Parathyroid adenoma (tissue), 2 donors: ENCODE measurements around the gene NSD1.

Experiments
- H2AFZ ChIP-seq: fragments of 300-600 bp; sonication (generic); one replicate; pipeline ENCODE4 v1.7.0; 2017; ENCODE audit warnings: antibody characterized with exemption, mild to moderate bottlenecking
- H3K27ac ChIP-seq: fragments of 300-600 bp; sonication (generic); one replicate; pipeline ENCODE4 v1.7.0; 2017
- H3K27me3 ChIP-seq: fragments of 300-600 bp; sonication (generic); one replicate; pipeline ENCODE4 v1.7.0; 2017; ENCODE audit warnings: low read length; ENCODE audit not compliant: control insufficient read depth, insufficient read depth
- H3K36me3 ChIP-seq: fragments of 300-600 bp; sonication (generic); one replicate; pipeline ENCODE4 v1.7.0; 2017; ENCODE audit warnings: low read length; ENCODE audit not compliant: control insufficient read depth, insufficient read depth
- H3K4me1 ChIP-seq: fragments of 300-600 bp; sonication (generic); one replicate; pipeline ENCODE4 v1.7.0; 2017; ENCODE audit warnings: control low read depth
- H3K4me2 ChIP-seq: fragments of 300-600 bp; sonication (generic); one replicate; pipeline ENCODE4 v1.7.0; 2017; ENCODE audit warnings: low read length
- H3K4me3 ChIP-seq: fragments of 300-600 bp; sonication (generic); one replicate; pipeline ENCODE4 v1.7.0; 2017; ENCODE audit warnings: low read depth, low read length
- H3K79me2 ChIP-seq: fragments of 300-600 bp; sonication (generic); one replicate; pipeline ENCODE4 v1.7.0; 2017; ENCODE audit warnings: control low read depth
- H3K9ac ChIP-seq: fragments of 300-600 bp; sonication (generic); one replicate; pipeline ENCODE4 v1.7.0; 2017; ENCODE audit warnings: mild to moderate bottlenecking
- H3K9me3 ChIP-seq: fragments of 300-600 bp; sonication (generic); one replicate; pipeline ENCODE4 v1.7.0; 2017; ENCODE audit warnings: low read length; ENCODE audit not compliant: control insufficient read depth
- TF ChIP-seq, protein P1 (sequence below): fragments of 300-600 bp; sonication (generic); IDR thresholded peaks from one replicate; pipeline ENCODE4 v1.7.0; 2017; ENCODE audit warnings: antibody characterized with exemption, mild to moderate bottlenecking
- donor health status: primary hyperparathyroidism.

Gene NSD1

DNA sequence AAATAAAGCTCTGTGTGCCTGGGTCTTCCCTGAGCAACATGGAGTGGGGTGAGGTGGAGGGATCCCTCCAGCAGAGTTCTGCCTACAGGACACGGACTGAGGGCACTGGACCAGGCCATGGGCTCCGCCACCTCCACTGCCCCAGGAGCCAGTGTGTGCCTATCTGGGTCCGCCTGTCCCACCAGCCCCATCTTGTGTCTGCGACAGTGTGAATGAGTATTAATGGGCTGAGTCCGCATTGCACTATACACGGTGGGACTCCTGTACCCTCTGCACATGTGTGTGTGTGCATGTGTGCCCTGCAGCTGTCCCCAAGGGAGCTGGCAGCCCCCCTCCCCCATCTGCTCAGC is 35.5 kb upstream of the NSD1 start:
- TF ChIP-seq, protein P1, sequence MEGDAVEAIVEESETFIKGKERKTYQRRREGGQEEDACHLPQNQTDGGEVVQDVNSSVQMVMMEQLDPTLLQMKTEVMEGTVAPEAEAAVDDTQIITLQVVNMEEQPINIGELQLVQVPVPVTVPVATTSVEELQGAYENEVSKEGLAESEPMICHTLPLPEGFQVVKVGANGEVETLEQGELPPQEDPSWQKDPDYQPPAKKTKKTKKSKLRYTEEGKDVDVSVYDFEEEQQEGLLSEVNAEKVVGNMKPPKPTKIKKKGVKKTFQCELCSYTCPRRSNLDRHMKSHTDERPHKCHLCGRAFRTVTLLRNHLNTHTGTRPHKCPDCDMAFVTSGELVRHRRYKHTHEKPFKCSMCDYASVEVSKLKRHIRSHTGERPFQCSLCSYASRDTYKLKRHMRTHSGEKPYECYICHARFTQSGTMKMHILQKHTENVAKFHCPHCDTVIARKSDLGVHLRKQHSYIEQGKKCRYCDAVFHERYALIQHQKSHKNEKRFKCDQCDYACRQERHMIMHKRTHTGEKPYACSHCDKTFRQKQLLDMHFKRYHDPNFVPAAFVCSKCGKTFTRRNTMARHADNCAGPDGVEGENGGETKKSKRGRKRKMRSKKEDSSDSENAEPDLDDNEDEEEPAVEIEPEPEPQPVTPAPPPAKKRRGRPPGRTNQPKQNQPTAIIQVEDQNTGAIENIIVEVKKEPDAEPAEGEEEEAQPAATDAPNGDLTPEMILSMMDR, result no peak
- H3K27me3 ChIP-seq, result no peaks in the 10 kb centered on the region
- H3K27ac ChIP-seq, result no peak overlapping the region
- H3K4me2 ChIP-seq, result no peak overlapping the region
- H3K9ac ChIP-seq, result no peak overlapping the region
- no peaks in the 10 kb centered on the region for H3K4me1 ChIP-seq
- no peak overlapping the region for H2AFZ ChIP-seq
- no peaks in the 10 kb centered on the region for H3K9me3 ChIP-seq
- H3K79me2 ChIP-seq, result no peaks in the 10 kb centered on the region
- H3K4me3 ChIP-seq, result no peak overlapping the region
- H3K36me3 ChIP-seq, result no peaks in the 10 kb centered on the region

DNA sequence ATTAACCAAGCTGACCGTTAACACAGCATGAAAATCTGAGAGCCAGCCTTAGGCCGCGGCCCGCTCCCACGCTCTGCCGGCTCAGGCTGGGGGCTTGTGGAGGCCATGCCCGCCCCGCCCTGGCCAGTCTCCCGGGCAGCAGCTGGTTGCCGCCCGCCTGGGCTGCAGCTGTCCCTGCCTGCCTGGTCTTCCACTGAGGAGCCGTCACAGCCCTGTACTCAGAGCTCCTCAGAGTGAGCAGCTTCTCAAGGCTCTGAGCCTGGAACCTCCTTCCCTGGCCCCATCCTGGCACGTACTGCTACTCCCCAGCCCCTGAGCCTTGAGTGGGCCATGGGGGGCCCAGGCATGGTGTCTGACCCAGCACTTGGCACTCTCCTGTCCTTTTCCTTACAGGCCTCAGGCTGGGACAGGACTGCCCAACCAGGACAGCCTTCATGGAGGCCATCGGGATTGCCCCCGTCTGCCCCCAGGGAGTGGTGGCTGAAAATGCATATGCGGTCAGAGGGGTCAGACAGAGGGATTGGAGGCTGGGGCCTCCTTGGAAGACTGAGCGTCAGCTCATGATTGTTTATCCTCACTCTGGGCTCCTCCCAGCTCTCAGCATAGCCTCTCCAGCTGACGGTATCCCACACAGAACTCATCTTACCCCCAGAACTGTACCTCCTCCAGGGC is 35.0 kb upstream of the NSD1 start:
- H3K36me3 ChIP-seq, result no peaks in the 10 kb centered on the region
- TF ChIP-seq, protein P1, result no peak
- H3K9me3 ChIP-seq, result no peaks in the 10 kb centered on the region
- H3K27me3 ChIP-seq, result no peaks in the 10 kb centered on the region
- no peak overlapping the region for H3K27ac ChIP-seq
- H3K9ac ChIP-seq, result no peak overlapping the region
- no peak overlapping the region for H2AFZ ChIP-seq
- no peaks in the 10 kb centered on the region for H3K79me2 ChIP-seq
- no peak overlapping the region for H3K4me2 ChIP-seq
- no peaks in the 10 kb centered on the region for H3K4me1 ChIP-seq
- no peak overlapping the region for H3K4me3 ChIP-seq

DNA sequence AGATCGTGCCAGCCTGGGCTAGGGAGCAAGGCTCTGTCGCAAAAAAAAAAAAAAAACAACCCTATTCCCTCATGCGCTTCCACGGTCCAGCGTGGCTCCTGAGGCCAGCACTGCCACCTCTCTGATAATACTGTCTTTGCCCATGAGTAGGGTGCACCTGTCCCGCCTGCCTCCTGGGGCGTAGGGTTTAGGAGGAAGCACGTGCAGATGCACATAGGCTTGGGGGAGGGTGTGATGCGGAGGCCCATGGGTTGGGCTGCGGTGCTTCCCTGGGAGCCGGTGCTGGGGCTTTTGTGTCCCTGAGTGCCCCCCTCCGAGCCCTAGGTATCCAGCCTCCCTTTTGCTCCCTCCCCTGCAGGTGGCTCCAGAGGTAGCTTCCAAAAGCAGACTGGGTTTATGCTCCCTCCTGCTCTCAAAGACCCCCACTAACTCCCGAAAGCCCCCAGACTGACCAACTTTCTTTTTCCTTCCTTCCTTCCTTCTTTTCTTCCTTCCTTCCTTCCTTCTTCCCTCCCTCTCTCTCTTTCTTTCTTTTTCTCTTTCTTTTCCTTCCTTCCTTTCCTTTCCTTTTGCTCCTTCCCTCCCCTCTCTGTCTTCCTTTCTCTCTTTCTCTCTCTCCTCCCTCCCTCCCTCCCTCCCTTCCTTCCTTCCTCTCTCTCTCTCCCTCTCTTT is 34.0 kb upstream of the NSD1 start:
- Histone ChIP-seq H2AFZ (no peak overlapping the region), H3K4me1 (no peaks in the 10 kb centered on the region), H3K4me3 (no peak overlapping the region), H3K27ac (no peak overlapping the region), H3K4me2 (no peak overlapping the region), H3K36me3 (no peaks in the 10 kb centered on the region), H3K9me3 (no peaks in the 10 kb centered on the region), H3K79me2 (no peaks in the 10 kb centered on the region), H3K27me3 (no peaks in the 10 kb centered on the region), H3K9ac (no peak overlapping the region)
- TF ChIP-seq, protein P1, result no peak

DNA sequence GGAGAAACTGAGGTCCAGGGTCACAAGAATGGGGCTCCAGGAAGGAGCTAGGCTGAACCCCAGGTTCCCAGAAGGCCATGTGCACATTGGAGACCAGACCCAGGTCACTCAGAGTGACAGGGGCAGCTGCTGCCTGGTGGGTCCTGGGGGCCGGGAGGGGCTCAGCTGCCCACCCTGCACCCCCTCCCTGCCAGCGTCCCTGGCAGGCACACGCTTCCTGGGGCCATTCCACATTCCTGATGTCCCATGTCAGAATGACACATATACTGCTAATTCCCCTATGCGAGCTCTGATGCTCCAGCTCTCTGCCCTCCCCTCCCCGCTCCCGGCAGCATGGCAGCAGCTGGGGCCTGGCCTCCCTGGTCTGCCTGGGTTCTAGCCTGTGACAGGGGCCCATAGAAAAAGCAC is 32.9 kb upstream of the NSD1 start:
- H3K4me1 ChIP-seq, result no peaks in the 10 kb centered on the region
- H3K9ac ChIP-seq, result no peak overlapping the region
- no peak overlapping the region for H3K27ac ChIP-seq

More for the DNA sequence above, 32.9 kb upstream of the NSD1 start:
- Histone ChIP-seq H3K4me2 (no peak overlapping the region), H3K79me2 (no peaks in the 10 kb centered on the region), H3K9me3 (no peaks in the 10 kb centered on the region), H3K27me3 (no peaks in the 10 kb centered on the region), H3K4me3 (no peak overlapping the region), H3K36me3 (no peaks in the 10 kb centered on the region), H2AFZ (no peak overlapping the region)
- TF ChIP-seq, protein P1, result no peak
